IMR-90 (cell line): ENCODE results near the gene CPLX1.

Experiments used
- BHLHE40 ChIP-seq: fragments of 150-350 bp; IDR thresholded peaks from 2 replicates; pipeline ENCODE4 v1.6.1; 2016; ENCODE audit warnings: mild to moderate bottlenecking, low read depth, low read length
- CTCF ChIP-seq: conservative IDR thresholded peaks from 2 replicates; pipeline ENCODE4 v1.5.1; 2012; ENCODE audit warnings: mild to moderate bottlenecking, low read depth, low read length, improper control_type of control experiment
- FOS ChIP-seq: fragments of 150-350 bp; IDR thresholded peaks from 2 replicates; pipeline ENCODE4 v1.6.1; 2016; ENCODE audit warnings: low read depth, low read length
- POLR2A ChIP-seq: IDR thresholded peaks from 2 replicates; pipeline ENCODE4 v1.6.1; 2012; ENCODE audit warnings: mild to moderate bottlenecking, low read depth, low read length
- SMC3 ChIP-seq: fragments of 150-350 bp; IDR thresholded peaks from 2 replicates; pipeline ENCODE4 v1.6.1; 2016; ENCODE audit warnings: low read depth, mild to moderate bottlenecking, antibody characterized with exemption, low read length, moderate library complexity

- TF ChIP-seq CTCF (no peak), POLR2A (no peak), BHLHE40 (no peak), SMC3 (no peak), FOS (no peak)
Measured at GRCh38 chr4:766152-766515, 59.8 kb downstream of the CPLX1 start.
